ENCODE results near the gene HGS. TPM values are rescaled to one million over a fixed set of nuclear protein-coding genes. Genes with fewer than 3 reads are reported as not detected.

Gene HGS
- total RNA-seq, 1 donor from 2014 or later = 46.2 TPM

- H3K79me2 ChIP-seq (ENCODE audit: low read depth) = no peaks in the 10 kb centered on the region
- H3K4me1 Mint-ChIP-seq = peaks cover 2% of the 10 kb centered on the region
- no peak for DNase-seq (ENCODE audit: low spot score)
- no peaks in the 10 kb centered on the region for H3K9me3 ChIP-seq (ENCODE audit: low read depth)
- H3K4me3 Mint-ChIP-seq = no peak overlapping the region
- TF ChIP-seq CTCF (IDR thresholded peaks at IDR 0.05) = no peak
- no peak overlapping the region for H3K27ac ChIP-seq
- H3K36me3 Mint-ChIP-seq = no peaks in the 10 kb centered on the region
- no peak overlapping the region for H3K27ac Mint-ChIP-seq
- H3K4me3 ChIP-seq = no peak overlapping the region
- no peak overlapping the region for H3K4me2 ChIP-seq
- no peak overlapping the region for H3K9ac ChIP-seq
- H3F3A ChIP-seq (ENCODE audit: low read depth) = peaks cover 11% of the 10 kb centered on the region
- no peaks in the 10 kb centered on the region for H3K36me3 ChIP-seq
- H2AFZ ChIP-seq (replicated peaks) = no peak overlapping the region
- no peaks in the 10 kb centered on the region for H3K27me3 ChIP-seq
- H3K9me3 Mint-ChIP-seq = no peaks in the 10 kb centered on the region
- H3K4me1 ChIP-seq = no peaks in the 10 kb centered on the region
- no peaks in the 10 kb centered on the region for H4K20me1 ChIP-seq (ENCODE audit: low read depth)
- peaks cover 2% of the 10 kb centered on the region for H3K27me3 Mint-ChIP-seq (ENCODE audit: insufficient read depth, low read depth)
Measured at GRCh38 chr17:81723651-81724209, 39.9 kb downstream of the HGS start.

GRCh38 chr17:81725439-81725838, 41.6 kb downstream of the HGS start:
- Histone ChIP-seq H3K79me2 (ENCODE audit: low read depth) (no peaks in the 10 kb centered on the region), H3K4me1 (no peaks in the 10 kb centered on the region), H3K4me2 (no peak overlapping the region), H3F3A (ENCODE audit: low read depth) (peaks cover 11% of the 10 kb centered on the region), H3K9me3 (ENCODE audit: low read depth) (no peaks in the 10 kb centered on the region), H4K20me1 (ENCODE audit: low read depth) (no peaks in the 10 kb centered on the region), H3K4me3 (no peak overlapping the region), H2AFZ (replicated peaks) (no peak overlapping the region), H3K9ac (no peak overlapping the region), H3K27ac (no peak overlapping the region), H3K27me3 (no peaks in the 10 kb centered on the region), H3K36me3 (no peaks in the 10 kb centered on the region)
- Mint-ChIP-seq H3K4me3 (no peak overlapping the region), H3K27ac (no peak overlapping the region), H3K4me1 (peaks cover 5% of the 10 kb centered on the region), H3K36me3 (no peaks in the 10 kb centered on the region), H3K27me3 (ENCODE audit: insufficient read depth, low read depth) (peaks cover 2% of the 10 kb centered on the region), H3K9me3 (no peaks in the 10 kb centered on the region)
- TF ChIP-seq EZH2 (IDR thresholded peaks at IDR 0.05) (no peak), EZH2phosphoT487 (IDR thresholded peaks at IDR 0.05) (no peak), CTCF (IDR thresholded peaks at IDR 0.05) (no peak)
- DNase-seq (ENCODE audit: low spot score) = no peak

GRCh38 chr17:81726004-81726403, 42.2 kb downstream of the HGS start:
- no peak overlapping the region for H2AFZ ChIP-seq (replicated peaks)
- peaks cover 11% of the 10 kb centered on the region for H3F3A ChIP-seq (ENCODE audit: low read depth)
- no peak overlapping the region for H3K9ac ChIP-seq
- Mint-ChIP-seq H3K27ac (no peak overlapping the region), H3K36me3 (no peaks in the 10 kb centered on the region), H3K4me1 (peaks cover 7% of the 10 kb centered on the region), H3K9me3 (no peaks in the 10 kb centered on the region), H3K4me3 (no peak overlapping the region), H3K27me3 (ENCODE audit: insufficient read depth, low read depth) (peaks cover 2% of the 10 kb centered on the region)
- H3K4me2 ChIP-seq = no peak overlapping the region
- H3K4me1 ChIP-seq = no peaks in the 10 kb centered on the region
- H3K27ac ChIP-seq = no peak overlapping the region
- no peak for DNase-seq (ENCODE audit: low spot score)
- H3K36me3 ChIP-seq = no peaks in the 10 kb centered on the region
- TF ChIP-seq CTCF (IDR thresholded peaks at IDR 0.05) (no peak), EZH2phosphoT487 (IDR thresholded peaks at IDR 0.05) (no peak), EZH2 (IDR thresholded peaks at IDR 0.05) (no peak)
- H4K20me1 ChIP-seq (ENCODE audit: low read depth) = no peaks in the 10 kb centered on the region
- no peaks in the 10 kb centered on the region for H3K27me3 ChIP-seq
- H3K4me3 ChIP-seq = no peak overlapping the region
- H3K9me3 ChIP-seq (ENCODE audit: low read depth) = no peaks in the 10 kb centered on the region
- no peaks in the 10 kb centered on the region for H3K79me2 ChIP-seq (ENCODE audit: low read depth)

All from neural progenitor cell (in vitro differentiated cells).